Right atrium auricular region (tissue), 2 donors: ENCODE measurements around the gene PODXL2. TPM values are rescaled to one million over a fixed set of nuclear protein-coding genes. Genes with fewer than 3 reads are reported as not detected.

Experiments used
- DNase-seq: peaks from one replicate; pipeline ENCODE4 v3.0.0-alpha.2; 2019; ENCODE audit warnings: low spot score
- H3K27ac ChIP-seq, 2 donors: fragments of 200-600 bp; sonication (generic); 1 replicate in 1 of 2; 2 replicates in 1 of 2; pipeline ENCODE4 v1.5.1; 2016 to 2019
- H3K27me3 ChIP-seq, 2 donors: fragments of 200-600 bp; sonication (generic); one replicate each; pipeline versions ENCODE4 v1.5.1 to v1.6.0; 2017 to 2019
- H3K36me3 ChIP-seq: fragments of 200-600 bp; sonication (generic); one replicate; pipeline ENCODE4 v1.5.1; 2016
- H3K4me1 ChIP-seq, 2 donors: fragments of 200-600 bp; sonication (generic); one replicate each; pipeline versions ENCODE4 v1.5.1 to v1.6.0; 2017 to 2019
- H3K4me3 ChIP-seq, 2 donors: fragments of 200-600 bp; sonication (generic); 1 replicate in 1 of 2; 2 replicates in 1 of 2; pipeline ENCODE4 v1.5.1; 2017 to 2019; ENCODE audit warnings: mild to moderate bottlenecking in 1 of 2, moderate library complexity in 1 of 2
- H3K9me3 ChIP-seq, 2 donors: fragments of 200-600 bp; sonication (generic); one replicate each; pipeline ENCODE4 v1.5.1; 2019
- total RNA-seq, 2 donors: library from RNA; depleted of rRNA; stranded (reverse); fragments of >200 nt; gene quantifications; one replicate each; pipeline ENCODE4 v1.1.0, GENCODE V29; 2016
- TF ChIP-seq, protein P1 (sequence below), 2 donors: fragments of 200-600 bp; sonication (generic); IDR thresholded peaks; one replicate each; pipeline ENCODE4 v1.5.1; 2019; ENCODE audit warnings: antibody characterized with exemption in 2 of 2

The PODXL2 gene
- total RNA-seq, 2 donors from 2014 or later = 1.9 to 2.9 TPM

- DNase-seq = no peak
- Histone ChIP-seq H3K4me1 (peaks cover 0 to 64% of the 10 kb centered on the region in 2 donors), H3K9me3 (no peaks in the 10 kb centered on the region), H3K27ac (peak overlapping the region in 1 of 2 donors; percentile 32), H3K36me3 (peaks cover 15% of the 10 kb centered on the region), H3K27me3 (no peaks in the 10 kb centered on the region), H3K4me3 (no peak overlapping the region)
- TF ChIP-seq, protein P1, sequence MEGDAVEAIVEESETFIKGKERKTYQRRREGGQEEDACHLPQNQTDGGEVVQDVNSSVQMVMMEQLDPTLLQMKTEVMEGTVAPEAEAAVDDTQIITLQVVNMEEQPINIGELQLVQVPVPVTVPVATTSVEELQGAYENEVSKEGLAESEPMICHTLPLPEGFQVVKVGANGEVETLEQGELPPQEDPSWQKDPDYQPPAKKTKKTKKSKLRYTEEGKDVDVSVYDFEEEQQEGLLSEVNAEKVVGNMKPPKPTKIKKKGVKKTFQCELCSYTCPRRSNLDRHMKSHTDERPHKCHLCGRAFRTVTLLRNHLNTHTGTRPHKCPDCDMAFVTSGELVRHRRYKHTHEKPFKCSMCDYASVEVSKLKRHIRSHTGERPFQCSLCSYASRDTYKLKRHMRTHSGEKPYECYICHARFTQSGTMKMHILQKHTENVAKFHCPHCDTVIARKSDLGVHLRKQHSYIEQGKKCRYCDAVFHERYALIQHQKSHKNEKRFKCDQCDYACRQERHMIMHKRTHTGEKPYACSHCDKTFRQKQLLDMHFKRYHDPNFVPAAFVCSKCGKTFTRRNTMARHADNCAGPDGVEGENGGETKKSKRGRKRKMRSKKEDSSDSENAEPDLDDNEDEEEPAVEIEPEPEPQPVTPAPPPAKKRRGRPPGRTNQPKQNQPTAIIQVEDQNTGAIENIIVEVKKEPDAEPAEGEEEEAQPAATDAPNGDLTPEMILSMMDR (IDR thresholded peaks at IDR 0.05) = peak; percentile 17 to 60
Observed at GRCh38 chr3:127694467-127695215, 65.7 kb downstream of the PODXL2 start.

GRCh38 chr3:127697551-127698240 lies 68.7 kb downstream of the PODXL2 start:
- peak; percentile 94 for DNase-seq
- H3K4me3 ChIP-seq = peak overlapping the region in 1 of 2 donors; percentile 10
- H3K27me3 ChIP-seq = no peaks in the 10 kb centered on the region
- peak overlapping the region; percentile 88 to 90 for H3K27ac ChIP-seq
- peaks cover 11% of the 10 kb centered on the region for H3K36me3 ChIP-seq
- TF ChIP-seq, protein P1 (IDR thresholded peaks at IDR 0.05) = no peak
- peaks cover 0 to 69% of the 10 kb centered on the region in 2 donors for H3K4me1 ChIP-seq
- H3K9me3 ChIP-seq = no peaks in the 10 kb centered on the region

DNA sequence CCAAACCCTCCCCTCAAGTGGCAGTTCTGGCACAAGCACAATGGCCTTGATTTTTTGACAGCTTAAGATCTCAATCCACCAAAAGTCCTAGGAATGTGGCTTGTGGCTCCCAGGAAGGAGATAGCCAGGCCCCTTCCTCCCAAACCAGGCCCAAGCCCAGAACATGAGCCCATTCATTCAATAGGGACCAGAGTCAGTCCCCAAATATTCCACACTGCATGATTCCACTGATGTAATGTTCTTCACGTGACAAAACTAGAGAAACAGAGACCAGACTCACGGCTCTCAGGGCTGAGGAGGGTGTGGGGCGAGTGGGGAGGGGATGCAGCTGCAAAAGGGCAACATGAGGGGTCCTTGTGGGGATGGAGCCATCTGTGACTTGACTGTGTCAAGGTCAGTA lies 69.3 kb downstream of the PODXL2 start:
- DNase-seq = no peak
- Histone ChIP-seq H3K9me3 (no peaks in the 10 kb centered on the region), H3K27me3 (no peaks in the 10 kb centered on the region), H3K36me3 (peaks cover 5% of the 10 kb centered on the region), H3K4me3 (no peak overlapping the region), H3K4me1 (peaks cover 0 to 70% of the 10 kb centered on the region in 2 donors), H3K27ac (peak overlapping the region; percentile 88 to 90)
- TF ChIP-seq, protein P1 (IDR thresholded peaks at IDR 0.05) = no peak

DNA sequence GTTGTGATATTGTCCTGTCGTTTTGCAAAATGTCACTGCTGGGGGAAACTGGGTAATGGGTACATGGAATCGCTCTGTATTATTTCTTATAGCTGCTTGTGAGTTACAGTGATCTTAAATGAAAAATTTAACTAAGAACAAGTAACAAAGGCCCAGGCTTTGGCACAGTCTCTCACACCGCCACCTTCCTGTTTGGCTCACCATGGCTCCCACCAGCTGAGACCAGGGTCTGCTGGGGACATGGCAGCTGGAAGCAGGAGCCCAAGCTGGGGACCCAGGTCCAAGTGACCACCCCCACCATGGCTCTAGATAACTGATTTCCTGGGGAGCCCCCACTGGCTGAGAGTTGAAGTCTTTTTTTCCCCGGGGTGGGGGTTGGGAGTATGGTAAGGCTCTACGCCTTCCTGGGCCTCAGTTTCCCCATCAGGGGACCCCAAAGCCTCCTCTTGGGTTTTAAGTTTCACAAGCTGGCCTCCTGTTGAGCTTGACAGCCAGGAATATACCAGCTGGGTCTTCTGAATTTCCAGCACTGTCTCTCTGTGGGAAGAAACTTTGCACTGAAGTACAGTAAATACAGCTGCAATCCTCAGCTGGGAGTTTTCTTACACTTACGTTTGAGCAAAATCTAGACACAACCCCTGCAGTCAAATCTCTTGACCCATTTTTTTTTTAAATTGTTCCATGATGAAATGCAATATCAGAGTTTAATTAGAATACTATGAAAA lies 69.9 kb downstream of the PODXL2 start:
- DNase-seq = no peak
- H3K36me3 ChIP-seq = no peaks in the 10 kb centered on the region
- H3K4me3 ChIP-seq = no peak overlapping the region
- peaks cover 0 to 70% of the 10 kb centered on the region in 2 donors for H3K4me1 ChIP-seq
- no peaks in the 10 kb centered on the region for H3K9me3 ChIP-seq
- TF ChIP-seq, protein P1 (IDR thresholded peaks at IDR 0.05) = no peak
- H3K27me3 ChIP-seq = no peaks in the 10 kb centered on the region
- peak overlapping the region; percentile 88 to 90 for H3K27ac ChIP-seq

DNA sequence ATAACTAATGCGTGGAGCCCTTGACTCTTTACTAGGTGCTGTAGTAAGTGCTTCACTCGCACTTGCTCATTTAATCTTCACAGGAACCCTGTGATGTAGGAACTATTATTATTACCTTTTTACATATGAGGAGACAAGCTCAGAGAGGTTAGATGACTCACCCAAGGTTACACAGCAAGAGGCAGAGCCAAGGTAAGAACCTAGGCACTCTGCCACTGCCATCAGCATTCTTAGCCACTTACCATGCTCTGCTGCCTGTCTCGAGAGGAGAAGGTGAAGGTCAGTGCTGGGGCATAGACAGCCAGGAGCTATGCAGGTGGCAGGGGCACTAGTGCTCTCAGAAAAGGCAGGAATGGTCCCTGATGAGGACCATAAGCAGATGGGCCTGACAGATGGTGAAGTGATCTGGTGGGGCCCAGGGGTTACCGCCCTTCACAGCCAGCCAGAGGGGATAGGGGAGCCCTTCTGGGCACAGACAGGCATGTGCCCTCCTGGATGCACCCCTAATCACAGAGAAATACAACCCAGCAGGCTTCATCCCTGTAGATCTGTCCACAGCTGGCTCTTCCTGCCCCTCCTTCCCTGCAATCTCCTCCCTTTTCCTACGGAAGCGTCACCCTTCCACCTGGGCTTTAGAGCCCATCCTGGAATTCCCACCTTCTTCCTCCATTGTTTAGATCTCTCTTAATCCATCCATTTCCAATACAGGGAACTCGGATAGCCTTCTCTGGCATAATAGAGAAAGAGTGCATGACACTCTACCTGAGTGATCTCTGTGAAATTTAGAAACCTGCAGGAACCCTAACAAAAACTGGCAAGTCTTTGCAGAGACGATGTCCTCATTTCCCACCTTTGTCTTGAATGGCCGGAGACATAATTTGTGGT lies 70.7 kb downstream of the PODXL2 start:
- Histone ChIP-seq H3K4me1 (peaks cover 0 to 70% of the 10 kb centered on the region in 2 donors), H3K27ac (peak overlapping the region; percentile 88 to 90), H3K4me3 (no peak overlapping the region), H3K36me3 (peaks cover under 1% of the 10 kb centered on the region), H3K9me3 (no peaks in the 10 kb centered on the region), H3K27me3 (no peaks in the 10 kb centered on the region)
- TF ChIP-seq, protein P1 (IDR thresholded peaks at IDR 0.05) = no peak
- DNase-seq = no peak
